ENCODE results near the gene TNFSF13. TPM values are rescaled to one million over a fixed set of nuclear protein-coding genes. Genes with fewer than 3 reads are reported as not detected.
A peak's percentile ranks its signal among the peaks of the same experiment; 100 is the strongest.

TNFSF13 gene
- total and polyA plus RNA-seq, 2 of the 4 experiments (the other 2 are of a cell fraction), result 1.3 TPM; not detected in 1

DNA sequence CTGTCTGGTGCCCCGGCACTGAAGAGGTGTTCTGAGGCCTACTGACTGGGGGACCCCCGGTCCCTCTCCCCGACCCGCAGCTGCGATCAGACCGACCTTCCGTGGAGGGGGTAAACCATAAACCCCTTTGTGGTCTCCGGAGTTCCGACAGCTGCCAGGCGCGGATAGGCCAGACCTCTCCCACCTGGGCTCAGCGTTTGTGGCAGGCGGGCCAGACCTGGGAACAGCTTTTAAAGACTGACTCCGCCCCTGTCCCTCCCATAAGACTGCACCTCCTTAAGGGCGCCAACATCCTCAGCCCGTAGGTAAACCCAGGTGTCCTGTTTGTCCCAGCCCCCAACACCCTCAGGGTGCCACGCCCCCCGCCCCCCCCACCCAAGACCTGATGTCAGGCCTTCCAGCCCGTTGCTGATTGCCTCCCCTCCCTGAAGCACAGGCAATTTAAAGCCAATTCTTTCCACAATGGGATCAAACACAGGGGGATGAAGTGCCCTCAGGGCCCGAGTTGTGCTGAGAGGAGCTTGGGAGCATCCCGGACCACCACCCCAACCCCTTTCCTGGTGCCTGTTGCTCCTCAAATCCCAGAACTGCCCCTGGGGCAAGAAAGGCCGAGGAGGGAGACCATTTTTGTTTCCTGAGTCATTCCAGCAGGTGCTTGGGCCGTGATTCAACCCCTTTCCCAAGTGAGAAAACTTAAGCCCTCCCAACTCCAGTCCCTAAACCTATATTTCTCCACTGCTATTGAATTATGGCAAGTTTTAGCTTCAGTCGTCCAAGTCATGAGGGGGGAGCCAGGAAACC is 31.5 kb downstream of the TNFSF13 start, which contains the start of gene SOX15:
TSS of gene SOX15 (minus strand) at position 204 of the 801 bp plus-strand sequence. CDS start 418 bp downstream, outside the sequence.
- intact Hi-C loops (cut with micrococcal nuclease) (loop anchor here (1.0 to 2.0 kb wide), 2 partner anchors 76 to 309 kb away; partner anchors contain the start of gene SLC2A4), dilution Hi-C loops (cut with HindIII; ENCODE audit: low sequenced_read_pairs, unreplicated experiment) (no loop called here), in situ Hi-C loops (cut with MboI; ENCODE audit: low sequenced_read_pairs) (no loop called here)
- 65% methylated on average over 10 of the region's 24 CpGs; no CpG with 5 or more reads in 1 of the 2 experiments for WGBS, 2 experiments (ENCODE audit: extremely low coverage in 2 of 2, insufficient read length in 1 of 2)
- Histone ChIP-seq H2AK5ac (ENCODE audit: low read depth, low read length) (peak within 1 kb of the TSS; percentile 57), H3K9me3 (ENCODE audit: control insufficient read depth, insufficient read depth, low read length) (no peaks in the 10 kb centered on the region), H3K56ac (ENCODE audit: extremely low read depth, insufficient read depth, low read length) (no peak within 1 kb of the TSS), H2AFZ (replicated peaks; ENCODE audit: low read length, poor library complexity) (peak within 1 kb of the TSS; percentile 72), H4K5ac (ENCODE audit: low read depth, low read length) (no peak within 1 kb of the TSS), H3K4ac (ENCODE audit: low read depth, low read length) (peak within 1 kb of the TSS; percentile 32; the same call in 1 of the 2 replicates), H4K20me1 (ENCODE audit: insufficient read depth, low read length) (peaks cover 15% of the 10 kb centered on the region), H3K9me1 (ENCODE audit: insufficient read depth, low read length) (peaks cover 15% of the 10 kb centered on the region), H3K23ac (ENCODE audit: low read depth, low read length) (no peak within 1 kb of the TSS), H3K4me2 (ENCODE audit: low read depth, low read length) (no peak within 1 kb of the TSS; the same call in 1 of the 2 replicates), H3K27ac (ENCODE audit: insufficient read depth, low read length) (peak within 1 kb of the TSS; percentile 0; the same call in 1 of the 2 replicates), H3K9ac (ENCODE audit: low read depth, low read length) (peak within 1 kb of the TSS; percentile 30; the same call in 1 of the 2 replicates), H2AK9ac (replicated peaks; ENCODE audit: low read depth, low read length, poor library complexity) (peak within 1 kb of the TSS; percentile 91), H3K4me1 (ENCODE audit: control insufficient read depth, insufficient read depth, low read length) (peaks cover 31% of the 10 kb centered on the region), H3K18ac (ENCODE audit: low read depth, low read length) (no peak within 1 kb of the TSS), H2BK120ac (ENCODE audit: low read depth, low read length) (no peak within 1 kb of the TSS), H2BK20ac (ENCODE audit: low read depth, low read length) (no peak within 1 kb of the TSS), H3K4me3 (ENCODE audit: insufficient read depth, low read depth, low read length) (no peak within 1 kb of the TSS), H2BK15ac (ENCODE audit: low read depth, low read length) (no peak within 1 kb of the TSS), H2BK5ac (ENCODE audit: low read depth, low read length, poor library complexity, severe bottlenecking) (peak within 1 kb of the TSS; percentile 90), H4K8ac (ENCODE audit: low read depth in 2 of 2, low read length in 2 of 2) (peak within 1 kb of the TSS in 1 of 2 experiments; percentile 57; a peak in 3 of 4 replicates), H3K14ac (replicated peaks; ENCODE audit: low read depth, low read length) (no peak within 1 kb of the TSS), H3K27me3 (ENCODE audit: control insufficient read depth, insufficient read depth, low read length) (no peaks in the 10 kb centered on the region), H4K91ac (ENCODE audit: insufficient read depth, low read depth, low read length) (peak within 1 kb of the TSS; percentile 3; the same call in 1 of the 2 replicates), H3K79me1 (ENCODE audit: low read depth in 1 of 2, low read length in 2 of 2) (peaks cover 22 to 58% of the 10 kb centered on the region in 2 experiments), H3K36me3 (ENCODE audit: control insufficient read depth, insufficient read depth, low read length) (peaks cover 52% of the 10 kb centered on the region)
- no TSS peak for BruUV-seq (replicated peaks)
- CTCF ChIA-PET, result interaction anchor here (0.6 to 1.5 kb wide), 5 partner anchors 9 to 631 kb away, joined by 3 to 9 read pairs (median 4); no protein-coding TSS in a partner anchor
- DNase-seq (peak; percentile 57), ATAC-seq (ENCODE audit: low read depth) (no peak)
- no peak for TF ChIP-seq CHD1 (IDR thresholded peaks at IDR 0.05; ENCODE audit: low read depth, low read length)
- TF ChIP-seq RCOR1 (IDR thresholded peaks at IDR 0.05; ENCODE audit: insufficient replicate concordance, low read length), result peak; percentile 24
- POLR2A ChIA-PET (ENCODE audit: unreplicated experiment), result interaction anchor here (0.6 to 1.1 kb wide), 3 partner anchors 10 to 13 kb away, joined by 3 to 6 read pairs (median 6); partner anchors contain the start of gene CD68

Measured in IMR-90 (cell line).